NCI-H510A (cell line): Measurements from ENCODE around the gene DBX1.
"Not testable (repeated sequence)": the region's sequence is repeated elsewhere in the genome, so short reads cannot be mapped to it uniquely, and the experiment has no call there.

Experiments
- DNase-seq: peaks from one replicate; lab custom pipeline; 2025; lab: John Stamatoyannopoulos, UW

Gene DBX1

DNA sequence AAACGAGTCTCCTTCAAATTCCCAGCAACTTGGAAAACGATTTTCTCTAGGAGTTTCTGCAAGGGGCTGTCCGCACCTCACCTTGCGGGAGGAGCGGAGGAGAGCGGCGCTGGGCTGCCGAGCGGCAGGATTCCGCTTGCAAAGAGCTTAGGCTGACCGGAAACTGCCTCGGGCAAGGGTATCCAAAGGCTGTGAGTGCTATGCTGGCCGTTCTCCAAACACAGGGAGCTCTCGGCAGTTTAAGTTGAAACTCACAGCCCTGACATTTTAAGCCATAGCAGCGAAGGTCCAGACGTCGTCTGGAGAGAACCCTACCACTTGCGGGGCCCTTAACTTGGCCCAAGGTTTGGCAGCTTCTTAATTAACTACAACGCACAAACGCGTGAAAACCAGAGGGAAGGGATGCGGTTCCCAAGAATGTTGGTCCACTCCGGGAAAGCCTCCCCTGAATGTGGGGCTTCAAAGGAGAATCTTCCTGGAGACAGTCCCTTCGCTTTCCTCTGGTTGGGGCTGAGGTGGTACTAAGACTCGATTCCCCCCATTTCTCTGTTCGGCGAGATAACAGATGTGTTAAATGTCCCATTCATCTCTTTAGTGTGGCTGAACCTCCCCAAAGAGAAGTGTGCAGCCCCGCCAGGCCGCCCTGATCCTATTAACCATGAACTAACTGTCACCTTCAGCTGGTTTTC is 1.1 kb upstream of the DBX1 start:
- DNase-seq: no peak

DNA sequence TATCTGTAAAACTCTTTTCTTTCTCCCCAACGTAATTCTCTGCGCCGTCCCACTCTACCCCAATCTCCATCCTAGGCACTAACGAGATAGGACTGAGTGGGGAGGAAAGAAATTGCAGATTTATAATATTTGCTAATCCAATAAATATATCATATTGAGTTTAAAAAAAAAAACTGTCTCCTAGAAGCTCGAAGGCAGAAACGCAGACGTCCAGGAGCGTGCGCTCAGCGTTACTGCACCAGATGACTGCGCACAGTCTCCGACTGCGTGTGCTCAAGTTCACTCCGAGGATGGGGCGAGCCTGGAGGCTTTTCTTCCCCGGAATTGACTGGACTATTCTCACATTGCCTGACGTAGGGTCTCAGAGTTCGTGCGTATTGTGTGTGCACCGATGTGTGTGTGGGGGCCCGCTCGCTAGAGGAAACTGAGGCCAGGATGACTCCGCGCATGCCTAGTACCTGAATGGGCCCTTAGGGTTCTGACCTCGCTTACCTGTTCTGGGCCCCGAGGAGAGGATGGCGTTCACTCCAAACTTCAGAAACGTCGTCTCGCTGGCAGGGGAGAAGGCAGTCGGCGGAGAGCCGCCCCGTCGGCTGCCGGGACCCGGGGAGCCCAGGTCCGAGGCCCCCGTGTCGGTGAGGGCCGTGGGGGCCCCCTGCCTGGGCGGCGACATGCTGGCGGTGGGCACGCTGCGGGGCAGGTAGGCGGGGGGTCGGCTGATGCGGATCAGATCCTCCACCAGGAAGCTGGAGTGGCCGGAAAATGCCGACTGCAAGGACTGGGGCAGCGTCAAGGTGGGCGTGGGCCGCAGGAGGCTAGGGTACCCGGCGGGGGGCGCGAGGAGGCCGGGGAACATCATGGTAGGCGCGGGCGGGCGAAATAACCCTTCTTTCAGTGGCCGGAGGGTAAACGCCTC is 551 bp downstream of the DBX1 start:
- no peak for DNase-seq

DNA sequence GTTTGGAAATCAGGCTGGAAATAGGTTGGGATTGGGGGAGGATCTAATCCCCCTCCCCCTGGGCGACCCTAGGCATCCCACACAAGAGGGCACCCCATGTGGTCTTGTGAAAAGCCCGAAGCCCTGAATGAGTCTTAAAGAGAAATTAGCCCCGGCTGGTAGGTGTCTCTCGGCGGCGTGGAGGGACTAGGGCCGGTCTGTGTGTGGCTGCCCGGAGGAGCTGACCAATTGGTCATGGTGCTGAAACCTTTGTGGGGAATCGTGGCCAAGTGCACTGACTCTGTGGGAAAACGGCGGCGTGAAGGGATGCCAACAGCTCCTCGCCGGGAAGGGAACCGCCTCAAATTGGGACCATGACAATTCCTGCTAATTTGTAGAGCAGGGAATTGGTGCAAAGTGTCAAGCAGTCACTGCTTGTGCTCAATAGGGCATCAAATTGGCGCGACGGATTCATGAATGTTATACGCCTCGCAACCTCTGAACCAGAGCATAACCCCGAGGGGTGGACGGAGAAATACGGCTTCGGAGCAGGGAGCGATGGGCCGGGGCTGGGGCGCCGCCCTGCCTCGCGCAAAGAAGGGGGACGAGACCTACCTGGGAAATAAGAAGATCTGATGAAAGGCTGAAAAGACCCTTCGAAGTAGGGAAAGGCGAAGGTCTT is 1.5 kb downstream of the DBX1 start:
- DNase-seq: no peak

DNA sequence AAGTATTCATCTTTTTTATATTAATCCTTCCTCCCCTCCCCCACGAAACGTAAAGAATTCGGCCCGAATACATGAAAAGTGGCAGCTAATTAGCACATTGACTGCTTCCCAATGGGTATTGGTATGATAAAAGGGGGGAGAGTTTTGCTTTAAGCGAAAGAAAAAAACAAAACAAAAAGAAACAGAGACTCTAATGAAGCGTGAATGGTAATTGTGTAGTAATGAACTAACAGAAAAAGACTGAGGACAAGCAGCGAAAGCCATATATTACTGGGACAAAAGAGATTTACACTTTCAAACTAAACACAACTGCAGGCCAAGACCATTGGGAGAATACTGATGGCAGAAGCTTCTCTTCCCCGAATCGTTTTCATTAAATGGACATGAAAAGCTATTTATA is 2.5 kb downstream of the DBX1 start:
- DNase-seq: no peak

DNA sequence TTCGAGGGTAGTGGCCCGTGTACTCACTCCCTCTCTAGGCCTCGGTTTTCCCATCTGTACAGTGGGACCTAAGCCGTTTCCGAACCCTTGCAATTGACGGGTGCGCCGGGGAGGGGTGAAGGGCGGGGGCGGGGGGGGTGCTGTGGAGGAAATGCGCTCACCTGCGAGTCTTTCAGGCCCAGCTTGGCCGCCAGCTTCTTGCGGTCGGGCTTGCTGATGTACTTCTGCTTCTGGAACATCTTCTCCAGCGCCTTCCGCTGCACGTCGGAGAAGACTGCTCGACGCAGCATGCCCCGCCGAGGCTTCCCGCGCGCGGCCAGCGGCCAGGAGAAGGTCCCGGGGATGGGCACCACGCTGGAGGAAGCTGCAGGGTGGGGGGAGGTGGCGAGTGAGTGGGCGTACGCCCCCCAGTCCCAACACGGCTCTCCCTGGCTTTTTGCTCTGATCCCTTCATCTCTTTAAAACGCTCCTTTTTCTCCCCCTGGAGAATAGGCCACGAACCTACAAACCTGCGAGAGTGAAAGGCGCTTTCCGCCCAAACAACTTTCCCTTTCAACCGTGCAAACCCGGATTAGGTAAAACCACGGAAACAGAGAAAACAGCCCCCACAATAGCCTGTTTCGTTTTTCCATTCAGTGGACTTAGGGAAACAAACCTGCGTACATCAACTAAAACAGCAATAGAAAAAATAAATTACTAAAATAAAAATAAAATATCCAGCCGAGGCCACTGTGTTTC is 3.2 kb downstream of the DBX1 start:
- no peak for DNase-seq

DNA sequence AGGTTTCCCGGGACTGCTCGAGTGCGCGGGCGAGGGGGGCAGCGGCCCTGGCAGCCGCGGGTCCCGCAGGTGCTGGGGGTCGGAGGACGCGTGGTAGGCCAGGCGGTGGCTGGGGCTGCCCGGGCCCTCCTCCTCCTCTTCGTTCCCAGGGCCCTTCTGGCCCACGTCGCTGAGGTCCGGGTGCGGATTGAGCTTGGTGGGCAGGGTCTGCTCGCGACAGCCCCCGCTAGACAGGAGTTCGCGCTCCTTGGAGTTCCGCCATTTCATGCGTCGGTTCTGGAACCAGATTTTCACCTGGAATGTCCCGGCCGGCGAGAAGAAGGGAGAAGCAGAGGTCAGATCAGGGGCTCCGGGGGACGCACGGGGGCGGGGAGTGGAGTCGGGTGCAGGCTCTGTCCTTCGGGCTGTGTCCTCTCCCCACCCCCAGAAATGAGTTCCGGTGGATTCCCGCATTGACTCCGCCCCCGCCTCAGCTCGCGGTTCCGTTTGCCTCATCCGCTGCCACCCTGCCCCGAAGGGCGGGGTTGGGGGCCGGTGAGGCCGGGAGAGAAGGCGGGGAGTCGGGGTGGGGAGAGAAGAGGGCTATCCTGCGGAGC is 3.9 kb downstream of the DBX1 start:
- DNase-seq: peak; percentile 80

DNA sequence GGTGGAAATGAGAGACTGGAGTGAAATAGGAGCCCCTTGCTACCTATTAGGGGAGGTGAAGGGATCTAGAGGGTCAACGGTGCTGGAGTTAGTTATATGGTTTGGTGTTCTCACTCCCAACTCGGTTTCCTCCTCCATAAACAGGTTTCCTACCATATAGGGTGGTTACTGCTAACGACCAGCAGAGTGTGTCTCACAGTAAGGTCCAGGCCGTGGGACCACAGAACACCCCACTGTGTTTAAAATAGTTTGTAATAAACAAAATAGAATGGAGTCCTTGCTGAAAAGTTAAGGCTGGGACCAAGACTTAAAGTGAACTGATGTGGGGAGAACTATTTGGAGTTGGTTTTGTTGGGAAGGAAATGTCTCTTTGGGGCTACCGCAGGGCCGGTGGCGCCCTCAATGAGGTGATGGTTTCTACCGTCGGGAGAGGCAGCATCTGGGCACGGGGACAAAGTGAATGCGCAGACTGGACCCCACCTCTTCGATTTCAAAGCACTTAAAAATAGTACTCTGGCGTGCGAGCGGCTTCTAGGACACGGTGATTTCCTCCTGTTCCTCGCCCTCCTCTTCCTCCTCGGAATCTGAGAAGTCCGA is 4.5 kb downstream of the DBX1 start:
- no peak for DNase-seq

DNA sequence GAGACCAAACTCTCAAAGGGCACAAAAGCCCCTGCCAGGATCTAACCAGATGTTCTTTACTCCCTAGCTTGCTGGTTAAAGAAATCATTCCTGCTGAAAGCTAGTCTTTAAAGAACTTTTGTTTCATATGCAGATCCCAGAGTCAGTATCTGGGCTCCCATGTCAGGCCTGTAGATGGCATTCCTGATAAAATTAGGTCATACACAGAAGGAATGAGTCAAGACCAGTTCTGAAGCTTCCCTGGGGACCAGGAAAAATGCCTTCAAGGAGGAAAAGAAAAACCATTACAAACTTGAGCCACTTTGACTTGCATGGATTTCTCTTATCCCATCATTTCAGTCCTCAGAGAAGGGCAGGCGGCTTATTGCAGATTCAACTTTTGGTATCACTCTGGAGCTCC is 5.9 kb downstream of the DBX1 start:
- no peak for DNase-seq

DNA sequence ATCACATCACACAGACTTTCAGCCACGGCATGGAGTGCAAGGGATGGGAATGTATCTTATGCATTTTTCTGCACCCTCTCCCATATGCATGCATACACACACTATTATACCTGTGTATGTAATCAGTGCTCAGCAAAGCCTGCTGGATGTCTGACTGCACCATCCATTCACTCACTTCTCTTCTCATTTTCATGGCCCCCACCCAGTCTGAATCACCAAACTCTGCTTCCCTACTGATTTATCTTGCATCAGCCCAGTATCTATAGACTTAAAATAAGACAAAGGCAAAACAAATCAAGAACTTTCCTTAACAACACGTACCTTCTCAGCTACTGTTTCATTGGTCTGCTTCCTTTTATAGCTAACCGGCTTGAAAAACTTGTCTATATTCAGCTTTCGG is 21.6 kb downstream of the DBX1 start:
- DNase-seq: no peak

DNA sequence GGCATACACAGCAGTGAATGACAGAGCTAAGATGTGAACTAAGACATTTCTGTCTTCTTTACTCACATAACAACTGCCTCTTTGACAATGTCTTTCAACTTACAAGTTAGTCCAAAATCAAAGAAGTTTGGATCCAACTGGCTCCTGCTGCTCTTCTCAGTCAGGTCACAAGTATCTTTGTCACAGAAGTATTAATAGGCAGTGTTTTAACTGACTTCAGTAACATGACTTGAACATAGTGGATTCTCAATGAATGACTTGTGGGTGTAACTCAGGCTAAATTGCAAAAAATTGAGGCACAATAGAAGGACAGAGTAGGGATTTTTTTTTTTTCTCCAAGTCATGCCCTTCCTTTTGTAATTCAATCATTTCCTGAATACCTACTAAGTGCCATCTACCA is 22.6 kb downstream of the DBX1 start:
- DNase-seq: no peak

DNA sequence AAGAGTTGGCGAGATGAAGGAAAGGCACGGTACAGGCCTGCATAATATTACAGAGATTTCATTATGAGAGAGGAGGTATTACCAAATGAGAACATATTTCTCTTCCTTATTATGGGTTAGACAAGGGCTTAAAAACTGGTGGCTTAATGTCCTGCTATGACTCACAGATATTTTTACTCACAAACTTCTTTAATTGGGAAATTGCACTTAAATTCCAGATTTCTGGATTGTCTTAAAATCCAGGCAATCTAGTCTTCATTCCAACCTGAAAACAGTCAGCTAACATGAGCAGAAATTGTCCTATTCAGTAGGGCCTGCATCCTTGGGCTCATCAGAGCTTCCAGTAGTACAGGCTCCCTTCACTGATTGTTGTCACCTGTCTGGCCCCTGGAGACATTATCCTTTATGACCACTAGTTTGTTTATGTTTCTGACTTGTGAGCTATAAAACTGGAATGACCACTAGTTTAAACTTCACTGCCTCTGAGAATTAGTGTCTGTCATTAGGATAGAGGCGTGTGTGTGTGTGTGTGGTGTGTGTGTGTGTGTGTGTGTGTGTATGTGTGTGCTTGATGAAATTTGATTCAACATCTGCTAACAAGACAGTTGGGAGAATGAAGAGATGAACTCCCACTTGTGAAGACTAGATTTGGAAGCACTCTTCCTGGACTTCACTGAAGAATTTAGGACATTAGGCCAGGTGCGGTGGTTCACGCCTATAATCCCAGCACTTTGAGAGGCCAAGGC is 25.1 kb downstream of the DBX1 start:
- no peak for DNase-seq

DNA sequence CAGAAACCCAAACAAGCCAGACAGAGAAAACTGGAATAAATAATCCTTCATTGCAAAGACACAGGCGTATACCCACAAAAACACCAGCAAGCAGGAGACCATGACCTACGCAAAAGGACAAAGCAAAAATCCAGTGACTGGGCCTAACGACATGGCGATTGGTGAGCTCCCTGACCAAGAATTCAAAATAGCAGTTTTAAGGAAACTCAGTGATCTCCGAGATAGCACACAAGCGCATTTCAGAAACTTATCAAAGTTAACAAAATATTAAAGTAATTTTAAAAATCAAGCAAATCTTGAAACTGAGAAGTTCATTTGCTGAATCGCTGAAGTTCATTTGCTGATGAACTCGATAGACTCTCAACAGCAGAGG is 27.6 kb downstream of the DBX1 start:
- no peak for DNase-seq

DNA sequence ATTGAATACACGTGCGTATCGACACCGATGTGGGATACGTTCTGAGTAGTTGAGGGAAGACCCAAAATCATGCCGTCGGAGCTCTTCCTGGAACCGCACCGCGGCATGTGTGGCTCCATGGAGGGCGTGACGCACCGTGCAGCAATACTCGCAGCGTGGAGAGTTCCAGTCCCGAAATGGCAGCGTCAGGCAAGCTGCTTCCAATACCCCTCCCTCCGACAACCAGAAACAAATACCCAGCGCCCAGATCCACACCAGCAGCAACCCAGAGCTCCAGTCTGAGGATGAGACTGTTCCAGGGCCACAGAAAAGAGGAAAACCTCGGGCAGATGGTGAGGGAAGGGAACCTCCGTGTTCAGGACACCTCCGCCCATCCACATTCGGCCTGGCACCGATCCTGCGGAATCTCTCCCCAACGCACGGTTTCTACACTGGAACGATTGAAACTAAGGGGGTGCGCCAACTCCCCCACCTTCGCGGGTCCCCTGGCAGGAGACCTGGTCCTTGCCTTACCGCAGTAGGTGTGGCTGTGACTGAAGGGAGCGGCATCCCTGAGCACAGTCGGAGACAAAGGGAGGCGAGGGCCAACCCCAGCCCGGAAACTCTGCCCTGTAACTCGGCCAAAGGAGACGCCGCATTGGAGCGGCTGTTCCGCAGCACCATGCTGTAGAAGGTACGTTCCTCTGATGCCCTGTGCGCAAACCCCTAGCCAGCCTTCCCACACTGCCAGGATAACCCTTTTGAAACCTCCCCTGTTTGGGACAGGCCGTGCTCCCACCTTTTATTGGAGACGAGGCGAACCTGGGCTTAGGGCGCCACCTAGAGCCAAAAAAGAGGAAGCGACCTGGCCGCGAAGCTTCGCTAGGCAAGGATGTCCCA is 28.2 kb downstream of the DBX1 start:
- DNase-seq: no peak

DNA sequence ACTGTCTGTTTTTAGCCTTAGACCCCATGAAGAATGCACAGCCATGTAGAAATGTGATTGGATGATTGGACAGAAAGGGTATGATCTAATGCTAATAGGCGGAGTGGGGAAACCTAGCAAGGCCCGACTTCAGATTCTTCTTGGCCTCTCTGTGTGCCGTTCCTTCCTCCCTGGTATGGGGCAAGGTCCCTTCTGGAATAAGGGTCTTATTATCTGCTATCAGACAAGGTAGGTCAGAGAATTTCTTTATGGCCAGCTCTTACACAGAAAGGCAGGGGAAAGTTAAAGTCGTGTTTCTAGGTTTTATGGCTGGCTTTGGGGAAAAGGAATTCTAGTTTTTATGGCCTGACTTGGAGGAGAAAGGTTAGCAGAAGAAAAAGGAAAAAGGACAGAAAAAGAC is 30.6 kb downstream of the DBX1 start:
- no peak for DNase-seq

DNA sequence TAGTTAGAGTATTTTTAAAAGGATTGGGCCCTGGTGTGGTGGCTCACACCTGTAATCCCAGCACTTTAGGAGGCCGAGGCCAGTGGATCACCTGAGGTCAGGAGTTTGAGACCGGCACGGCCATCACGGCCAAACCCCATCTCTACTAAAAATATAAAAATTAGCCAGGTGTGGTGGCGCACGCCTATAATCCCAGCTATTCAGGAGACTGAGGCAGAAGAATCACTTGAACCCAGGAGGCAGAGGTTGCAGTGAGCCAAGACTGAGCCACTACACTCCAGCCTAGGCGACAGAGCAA is 31.8 kb downstream of the DBX1 start:
- DNase-seq: not testable (repeated sequence)

DNA sequence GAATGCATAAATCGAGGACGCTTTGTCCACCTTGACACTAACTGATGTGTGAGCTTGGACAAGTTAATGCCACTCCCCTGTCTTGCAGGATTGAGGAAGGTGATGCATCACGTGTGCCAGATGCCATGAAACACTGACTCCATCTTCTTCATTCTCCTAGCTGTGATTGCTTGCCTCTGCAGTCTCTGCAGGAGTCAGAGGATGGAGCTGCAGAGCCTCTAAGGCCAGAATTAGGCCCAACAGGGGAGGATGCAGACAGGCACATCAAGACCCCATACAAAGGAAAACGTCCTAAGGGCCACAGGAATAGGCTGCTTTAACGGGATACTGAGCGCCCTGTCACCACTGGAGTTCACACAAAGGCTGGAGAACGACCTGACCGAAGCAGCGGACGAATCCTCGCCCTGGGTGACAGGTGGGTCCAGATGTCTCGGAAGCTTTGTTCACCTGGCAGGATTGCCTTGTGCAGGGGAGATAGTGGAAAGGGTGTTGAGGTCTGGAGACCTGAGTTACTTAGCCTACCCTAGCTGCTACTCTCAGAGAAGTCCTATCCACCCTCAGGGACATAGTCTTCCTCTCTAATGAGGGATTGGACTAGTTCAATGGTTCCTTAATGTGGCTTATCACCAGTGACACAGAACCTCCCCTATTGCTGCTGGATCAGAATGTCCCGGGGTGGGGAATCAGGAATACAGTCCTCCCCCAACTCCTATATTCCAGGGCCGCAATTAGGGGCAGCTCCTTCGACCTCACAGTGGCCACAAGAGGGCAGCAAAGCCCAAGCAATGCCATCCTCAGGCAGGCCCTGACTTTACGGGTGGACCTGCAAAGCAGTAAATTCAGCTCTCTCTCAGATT is 32.4 kb downstream of the DBX1 start:
- peak; percentile 32 for DNase-seq

DNA sequence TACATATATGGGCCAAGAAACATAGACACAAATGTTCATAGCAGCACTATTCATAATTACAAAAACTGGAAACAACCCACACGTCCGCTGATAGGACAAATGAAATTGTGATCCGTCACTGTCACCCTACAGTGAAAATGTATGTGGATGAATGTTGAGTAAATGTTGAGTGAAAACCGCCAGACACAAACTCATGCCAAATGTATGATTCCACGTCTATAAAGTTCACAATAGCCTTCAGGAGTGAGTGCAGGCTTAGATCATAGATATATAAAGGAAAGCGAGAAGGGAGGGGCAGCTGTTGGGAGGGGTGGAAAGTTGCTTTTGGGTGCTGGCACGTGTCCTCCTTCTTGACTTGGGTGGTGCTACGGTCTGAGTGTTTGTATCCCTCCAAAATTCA is 33.6 kb downstream of the DBX1 start:
- no peak for DNase-seq

DNA sequence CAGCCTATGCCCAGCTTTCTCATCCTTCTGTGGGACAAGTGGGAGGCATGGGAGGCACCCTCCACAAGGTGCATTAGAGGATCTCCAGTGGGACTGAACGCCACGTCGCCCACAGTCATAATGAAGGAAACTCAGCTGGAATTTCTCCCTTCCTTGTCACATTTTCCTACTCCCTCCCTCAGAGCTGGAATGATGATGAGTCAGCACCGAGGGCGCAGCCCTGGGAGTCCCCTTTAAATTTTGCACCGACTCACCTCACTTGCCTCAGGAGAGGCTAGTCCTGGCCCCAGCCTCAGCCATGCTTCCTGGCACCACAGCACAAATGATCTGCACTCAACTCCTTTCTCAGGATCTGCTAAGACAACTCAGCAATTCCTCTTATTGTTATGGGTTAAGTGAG is 34.3 kb downstream of the DBX1 start:
- DNase-seq: no peak

DNA sequence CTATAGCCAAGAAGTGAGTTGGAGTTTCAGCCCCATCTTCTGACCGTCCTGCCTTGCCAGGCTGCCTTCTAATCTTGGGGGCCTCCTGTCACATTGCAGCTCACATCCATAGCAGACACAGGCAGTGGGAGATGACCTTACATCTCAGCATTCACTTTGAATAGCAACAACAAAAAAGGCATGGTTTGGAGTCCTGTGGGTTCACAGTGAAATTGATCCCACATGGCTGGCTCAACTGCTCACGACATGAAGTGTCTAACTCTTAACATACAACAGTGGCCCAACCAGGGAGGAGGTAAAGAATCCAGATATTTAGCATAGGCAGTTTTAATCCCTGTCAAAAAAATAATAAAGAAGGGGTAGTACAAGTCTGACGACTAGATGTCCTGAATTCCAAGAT is 38.1 kb downstream of the DBX1 start:
- DNase-seq: no peak
